ENCODE data around the gene TRPM3. TPM values are rescaled to one million over a fixed set of nuclear protein-coding genes. Genes with fewer than 3 reads are reported as not detected.

TRPM3 gene
- total RNA-seq, 1 experiment from 2014 or later, result 5.4 TPM

DNA sequence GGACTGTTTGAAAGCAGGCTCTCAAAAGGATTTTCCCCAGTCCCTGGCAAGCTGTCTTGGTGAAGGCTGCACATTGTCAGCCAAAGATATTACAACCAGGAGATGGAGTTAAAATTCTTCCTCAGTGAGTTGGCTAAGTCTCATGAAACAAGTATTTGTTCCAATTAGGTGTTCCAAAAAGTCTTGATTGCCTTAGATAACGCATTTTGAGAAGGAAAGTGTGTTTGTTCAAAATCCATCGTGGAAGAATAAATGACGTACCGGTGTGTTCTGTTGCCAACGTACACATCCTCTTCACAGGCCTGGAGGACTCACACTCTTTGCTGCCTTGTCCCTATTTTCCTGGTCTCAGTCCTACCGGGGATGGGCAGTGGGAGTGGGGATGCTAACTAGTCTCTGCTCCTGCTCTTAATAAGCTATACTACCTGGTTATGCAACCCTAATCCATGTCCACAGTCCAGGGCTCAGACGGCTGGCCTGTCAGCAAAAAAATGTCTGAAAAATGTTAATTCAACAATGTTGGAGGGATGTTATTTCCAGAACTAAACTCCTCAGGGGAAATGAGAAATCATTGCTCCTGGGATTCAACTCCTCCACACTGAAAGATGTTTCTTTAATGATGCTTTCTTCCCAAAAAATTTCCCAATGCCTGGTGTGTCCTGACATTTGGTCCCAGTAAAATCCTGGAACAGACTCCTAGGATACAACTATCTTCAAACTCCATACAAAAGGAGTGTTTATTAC is 531.7 kb downstream of the TRPM3 start:
- no peak overlapping the region for H3K27ac Mint-ChIP-seq
- H3K27me3 Mint-ChIP-seq (ENCODE audit: low read depth), result no peaks in the 10 kb centered on the region
- no peaks in the 10 kb centered on the region for H3K36me3 Mint-ChIP-seq
- no peak for DNase-seq (ENCODE audit: low spot score)
- no peaks in the 10 kb centered on the region for H3K9me3 Mint-ChIP-seq
- TF ChIP-seq CREB1 (CRISPR knock-in tag; IDR thresholded peaks at IDR 0.05) (no peak), IRF2 (CRISPR knock-in tag; IDR thresholded peaks at IDR 0.05; ENCODE audit: borderline replicate concordance, low read depth) (no peak), CREM (CRISPR knock-in tag; IDR thresholded peaks at IDR 0.05) (no peak), TP53 (CRISPR knock-in tag; IDR thresholded peaks at IDR 0.05) (no peak), NFYB (CRISPR knock-in tag; conservative IDR thresholded peaks at IDR 0.05; ENCODE audit: low read depth) (no peak)
- TF ChIP-seq, protein P1, sequence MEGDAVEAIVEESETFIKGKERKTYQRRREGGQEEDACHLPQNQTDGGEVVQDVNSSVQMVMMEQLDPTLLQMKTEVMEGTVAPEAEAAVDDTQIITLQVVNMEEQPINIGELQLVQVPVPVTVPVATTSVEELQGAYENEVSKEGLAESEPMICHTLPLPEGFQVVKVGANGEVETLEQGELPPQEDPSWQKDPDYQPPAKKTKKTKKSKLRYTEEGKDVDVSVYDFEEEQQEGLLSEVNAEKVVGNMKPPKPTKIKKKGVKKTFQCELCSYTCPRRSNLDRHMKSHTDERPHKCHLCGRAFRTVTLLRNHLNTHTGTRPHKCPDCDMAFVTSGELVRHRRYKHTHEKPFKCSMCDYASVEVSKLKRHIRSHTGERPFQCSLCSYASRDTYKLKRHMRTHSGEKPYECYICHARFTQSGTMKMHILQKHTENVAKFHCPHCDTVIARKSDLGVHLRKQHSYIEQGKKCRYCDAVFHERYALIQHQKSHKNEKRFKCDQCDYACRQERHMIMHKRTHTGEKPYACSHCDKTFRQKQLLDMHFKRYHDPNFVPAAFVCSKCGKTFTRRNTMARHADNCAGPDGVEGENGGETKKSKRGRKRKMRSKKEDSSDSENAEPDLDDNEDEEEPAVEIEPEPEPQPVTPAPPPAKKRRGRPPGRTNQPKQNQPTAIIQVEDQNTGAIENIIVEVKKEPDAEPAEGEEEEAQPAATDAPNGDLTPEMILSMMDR (IDR thresholded peaks at IDR 0.05), result no peak
- TF ChIP-seq, protein P2, sequence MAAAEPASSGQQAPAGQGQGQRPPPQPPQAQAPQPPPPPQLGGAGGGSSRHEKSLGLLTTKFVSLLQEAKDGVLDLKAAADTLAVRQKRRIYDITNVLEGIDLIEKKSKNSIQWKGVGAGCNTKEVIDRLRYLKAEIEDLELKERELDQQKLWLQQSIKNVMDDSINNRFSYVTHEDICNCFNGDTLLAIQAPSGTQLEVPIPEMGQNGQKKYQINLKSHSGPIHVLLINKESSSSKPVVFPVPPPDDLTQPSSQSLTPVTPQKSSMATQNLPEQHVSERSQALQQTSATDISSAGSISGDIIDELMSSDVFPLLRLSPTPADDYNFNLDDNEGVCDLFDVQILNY (CRISPR knock-in tag; IDR thresholded peaks at IDR 0.05), result no peak
- TF ChIP-seq, protein P3, sequence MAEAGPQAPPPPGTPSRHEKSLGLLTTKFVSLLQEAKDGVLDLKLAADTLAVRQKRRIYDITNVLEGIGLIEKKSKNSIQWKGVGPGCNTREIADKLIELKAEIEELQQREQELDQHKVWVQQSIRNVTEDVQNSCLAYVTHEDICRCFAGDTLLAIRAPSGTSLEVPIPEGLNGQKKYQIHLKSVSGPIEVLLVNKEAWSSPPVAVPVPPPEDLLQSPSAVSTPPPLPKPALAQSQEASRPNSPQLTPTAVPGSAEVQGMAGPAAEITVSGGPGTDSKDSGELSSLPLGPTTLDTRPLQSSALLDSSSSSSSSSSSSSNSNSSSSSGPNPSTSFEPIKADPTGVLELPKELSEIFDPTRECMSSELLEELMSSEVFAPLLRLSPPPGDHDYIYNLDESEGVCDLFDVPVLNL (CRISPR knock-in tag; IDR thresholded peaks at IDR 0.05; ENCODE audit: borderline replicate concordance, low read depth), result no peak
- TF ChIP-seq, protein P4, sequence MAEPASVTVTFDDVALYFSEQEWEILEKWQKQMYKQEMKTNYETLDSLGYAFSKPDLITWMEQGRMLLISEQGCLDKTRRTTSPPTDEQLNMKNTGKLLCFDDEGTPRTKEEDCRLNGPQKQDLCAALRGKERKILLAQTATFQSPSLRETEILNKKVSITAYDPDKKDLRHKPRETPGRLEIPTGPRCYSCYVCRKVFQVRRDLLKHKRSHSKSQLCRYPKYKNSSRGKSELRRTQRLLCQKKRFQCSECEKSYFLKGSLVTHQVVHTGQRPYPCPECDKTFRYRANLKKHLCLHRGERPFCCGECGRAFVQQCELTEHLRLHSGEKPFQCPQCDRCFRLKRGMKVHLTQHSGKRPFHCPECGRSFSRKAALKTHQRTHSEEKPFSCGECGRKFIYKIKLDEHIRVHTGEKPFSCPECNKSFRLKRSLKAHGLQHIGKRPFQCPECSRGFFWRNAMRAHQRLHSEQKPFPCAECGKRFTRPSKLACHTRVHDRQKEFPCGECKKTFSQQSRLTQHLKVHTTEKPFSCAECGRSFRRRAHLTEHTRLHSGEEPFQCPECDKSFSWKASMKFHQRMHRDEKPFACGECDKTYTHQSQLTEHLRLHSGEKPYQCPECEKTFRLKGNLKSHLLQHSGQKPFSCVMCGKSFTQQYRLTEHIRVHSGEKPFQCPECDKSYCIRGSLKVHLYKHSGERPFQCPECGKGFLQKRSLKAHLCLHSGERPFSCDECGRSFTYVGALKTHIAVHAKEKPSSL (CRISPR knock-in tag; conservative IDR thresholded peaks at IDR 0.05), result no peak
- TF ChIP-seq, protein P5, sequence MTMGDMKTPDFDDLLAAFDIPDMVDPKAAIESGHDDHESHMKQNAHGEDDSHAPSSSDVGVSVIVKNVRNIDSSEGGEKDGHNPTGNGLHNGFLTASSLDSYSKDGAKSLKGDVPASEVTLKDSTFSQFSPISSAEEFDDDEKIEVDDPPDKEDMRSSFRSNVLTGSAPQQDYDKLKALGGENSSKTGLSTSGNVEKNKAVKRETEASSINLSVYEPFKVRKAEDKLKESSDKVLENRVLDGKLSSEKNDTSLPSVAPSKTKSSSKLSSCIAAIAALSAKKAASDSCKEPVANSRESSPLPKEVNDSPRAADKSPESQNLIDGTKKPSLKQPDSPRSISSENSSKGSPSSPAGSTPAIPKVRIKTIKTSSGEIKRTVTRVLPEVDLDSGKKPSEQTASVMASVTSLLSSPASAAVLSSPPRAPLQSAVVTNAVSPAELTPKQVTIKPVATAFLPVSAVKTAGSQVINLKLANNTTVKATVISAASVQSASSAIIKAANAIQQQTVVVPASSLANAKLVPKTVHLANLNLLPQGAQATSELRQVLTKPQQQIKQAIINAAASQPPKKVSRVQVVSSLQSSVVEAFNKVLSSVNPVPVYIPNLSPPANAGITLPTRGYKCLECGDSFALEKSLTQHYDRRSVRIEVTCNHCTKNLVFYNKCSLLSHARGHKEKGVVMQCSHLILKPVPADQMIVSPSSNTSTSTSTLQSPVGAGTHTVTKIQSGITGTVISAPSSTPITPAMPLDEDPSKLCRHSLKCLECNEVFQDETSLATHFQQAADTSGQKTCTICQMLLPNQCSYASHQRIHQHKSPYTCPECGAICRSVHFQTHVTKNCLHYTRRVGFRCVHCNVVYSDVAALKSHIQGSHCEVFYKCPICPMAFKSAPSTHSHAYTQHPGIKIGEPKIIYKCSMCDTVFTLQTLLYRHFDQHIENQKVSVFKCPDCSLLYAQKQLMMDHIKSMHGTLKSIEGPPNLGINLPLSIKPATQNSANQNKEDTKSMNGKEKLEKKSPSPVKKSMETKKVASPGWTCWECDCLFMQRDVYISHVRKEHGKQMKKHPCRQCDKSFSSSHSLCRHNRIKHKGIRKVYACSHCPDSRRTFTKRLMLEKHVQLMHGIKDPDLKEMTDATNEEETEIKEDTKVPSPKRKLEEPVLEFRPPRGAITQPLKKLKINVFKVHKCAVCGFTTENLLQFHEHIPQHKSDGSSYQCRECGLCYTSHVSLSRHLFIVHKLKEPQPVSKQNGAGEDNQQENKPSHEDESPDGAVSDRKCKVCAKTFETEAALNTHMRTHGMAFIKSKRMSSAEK (CRISPR knock-in tag; IDR thresholded peaks at IDR 0.05; ENCODE audit: borderline replicate concordance), result no peak
- ATAC-seq, result no peak
- ChIA-PET CTCF (no interaction called here), POLR2A (no interaction called here)
- H3K4me3 Mint-ChIP-seq, result no peak overlapping the region
- H3K4me1 Mint-ChIP-seq, result peaks cover 4% of the 10 kb centered on the region; the same call in 1 of the 2 replicates

DNA sequence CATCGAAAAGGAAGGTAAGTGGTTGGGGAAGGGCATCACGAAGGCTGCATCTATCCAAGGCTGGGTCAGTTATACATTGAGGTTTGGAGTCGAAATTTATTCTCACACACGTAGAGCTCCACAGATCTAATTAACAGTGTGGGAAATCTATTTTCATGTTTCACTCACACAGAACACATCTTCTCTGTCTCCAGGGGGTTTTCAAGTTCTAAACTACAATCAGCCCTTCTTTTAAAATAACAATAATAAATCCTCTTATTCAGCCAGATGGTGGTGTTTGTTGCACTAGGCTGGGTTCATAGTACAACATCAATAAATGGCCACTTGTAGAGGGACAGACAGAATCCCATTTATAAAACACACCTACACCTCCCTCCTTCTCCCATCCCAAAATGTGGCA is 532.4 kb downstream of the TRPM3 start:
- Mint-ChIP-seq H3K4me1 (peaks cover 4% of the 10 kb centered on the region; the same call in 1 of the 2 replicates), H3K9me3 (no peaks in the 10 kb centered on the region), H3K27me3 (ENCODE audit: low read depth) (no peaks in the 10 kb centered on the region), H3K27ac (no peak overlapping the region), H3K36me3 (no peaks in the 10 kb centered on the region), H3K4me3 (no peak overlapping the region)
- ChIA-PET CTCF (no interaction called here), POLR2A (no interaction called here)
- no peak for DNase-seq (ENCODE audit: low spot score)
- ATAC-seq, result no peak
- TF ChIP-seq JAZF1 (CRISPR knock-in tag; IDR thresholded peaks at IDR 0.05) (no peak), GABPB1 (CRISPR knock-in tag; IDR thresholded peaks at IDR 0.05) (no peak), ZNF423 (CRISPR knock-in tag; IDR thresholded peaks at IDR 0.05) (no peak), CBFB (CRISPR knock-in tag; IDR thresholded peaks at IDR 0.05; ENCODE audit: low read depth) (no peak), ZNF219 (CRISPR knock-in tag; IDR thresholded peaks at IDR 0.05; ENCODE audit: borderline replicate concordance) (no peak), ZNF396 (CRISPR knock-in tag; IDR thresholded peaks at IDR 0.05; ENCODE audit: borderline replicate concordance) (no peak)
- TF ChIP-seq, protein P6, sequence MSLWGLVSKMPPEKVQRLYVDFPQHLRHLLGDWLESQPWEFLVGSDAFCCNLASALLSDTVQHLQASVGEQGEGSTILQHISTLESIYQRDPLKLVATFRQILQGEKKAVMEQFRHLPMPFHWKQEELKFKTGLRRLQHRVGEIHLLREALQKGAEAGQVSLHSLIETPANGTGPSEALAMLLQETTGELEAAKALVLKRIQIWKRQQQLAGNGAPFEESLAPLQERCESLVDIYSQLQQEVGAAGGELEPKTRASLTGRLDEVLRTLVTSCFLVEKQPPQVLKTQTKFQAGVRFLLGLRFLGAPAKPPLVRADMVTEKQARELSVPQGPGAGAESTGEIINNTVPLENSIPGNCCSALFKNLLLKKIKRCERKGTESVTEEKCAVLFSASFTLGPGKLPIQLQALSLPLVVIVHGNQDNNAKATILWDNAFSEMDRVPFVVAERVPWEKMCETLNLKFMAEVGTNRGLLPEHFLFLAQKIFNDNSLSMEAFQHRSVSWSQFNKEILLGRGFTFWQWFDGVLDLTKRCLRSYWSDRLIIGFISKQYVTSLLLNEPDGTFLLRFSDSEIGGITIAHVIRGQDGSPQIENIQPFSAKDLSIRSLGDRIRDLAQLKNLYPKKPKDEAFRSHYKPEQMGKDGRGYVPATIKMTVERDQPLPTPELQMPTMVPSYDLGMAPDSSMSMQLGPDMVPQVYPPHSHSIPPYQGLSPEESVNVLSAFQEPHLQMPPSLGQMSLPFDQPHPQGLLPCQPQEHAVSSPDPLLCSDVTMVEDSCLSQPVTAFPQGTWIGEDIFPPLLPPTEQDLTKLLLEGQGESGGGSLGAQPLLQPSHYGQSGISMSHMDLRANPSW (CRISPR knock-in tag; conservative IDR thresholded peaks at IDR 0.05; ENCODE audit: low read depth), result no peak

Data from WTC11 (cell line).